Neural crest cell (in vitro differentiated cells): ENCODE measurements around the gene MCAM. TPM values are rescaled to one million over a fixed set of nuclear protein-coding genes. Genes with fewer than 3 reads are reported as not detected.

ENCODE experiments used
- DNase-seq: peaks from one replicate; pipeline ENCODE4 v3.0.0; 2021; ENCODE audit warnings: low read depth, mixed read lengths, low spot score
- H3K27ac Mint-ChIP-seq: one replicate; pipeline ENCODE4 v1.8.0; 2021; ENCODE audit warnings: mild to moderate bottlenecking, mixed read lengths; ENCODE audit not compliant: unreplicated experiment
- H3K27me3 Mint-ChIP-seq: 2 replicates; pipeline ENCODE4 v1.8.0; 2021; ENCODE audit warnings: low read depth, mild to moderate bottlenecking, mixed read lengths
- H3K36me3 Mint-ChIP-seq: 2 replicates; pipeline ENCODE4 v1.8.0; 2021; ENCODE audit warnings: low read depth, mild to moderate bottlenecking, mixed read lengths
- H3K4me1 Mint-ChIP-seq: 2 replicates; pipeline ENCODE4 v1.8.0; 2021; ENCODE audit warnings: mixed read lengths
- H3K4me3 Mint-ChIP-seq: one replicate; pipeline ENCODE4 v1.8.0; 2021; ENCODE audit warnings: mild to moderate bottlenecking, mixed read lengths
- H3K9me3 Mint-ChIP-seq: 2 replicates; pipeline ENCODE4 v1.8.0; 2021; ENCODE audit warnings: mixed read lengths
- CTCF ChIP-seq: fragments of 200-600 bp; sonication (generic); conservative IDR thresholded peaks from 2 replicates; pipeline ENCODE4 v1.5.0; 2021; ENCODE audit warnings: antibody characterized with exemption, mild to moderate bottlenecking
- total RNA-seq: library from RNA; stranded (reverse); gene quantifications from 2 replicates; pipeline ENCODE4 v1.2.1, GENCODE V29; 2021

MCAM gene
- total RNA-seq, 1 donor from 2014 or later, result 66.7 TPM

GRCh38 chr11:119361941-119362725, 45.2 kb upstream of the MCAM start:
- TF ChIP-seq CTCF, result no peak
- Mint-ChIP-seq H3K9me3 (no peaks in the 10 kb centered on the region), H3K36me3 (no peaks in the 10 kb centered on the region), H3K27ac (no peak overlapping the region), H3K4me1 (peaks cover 31% of the 10 kb centered on the region), H3K4me3 (peak overlapping the region; percentile 63), H3K27me3 (peaks cover 48% of the 10 kb centered on the region)
- DNase-seq, result no peak

DNA sequence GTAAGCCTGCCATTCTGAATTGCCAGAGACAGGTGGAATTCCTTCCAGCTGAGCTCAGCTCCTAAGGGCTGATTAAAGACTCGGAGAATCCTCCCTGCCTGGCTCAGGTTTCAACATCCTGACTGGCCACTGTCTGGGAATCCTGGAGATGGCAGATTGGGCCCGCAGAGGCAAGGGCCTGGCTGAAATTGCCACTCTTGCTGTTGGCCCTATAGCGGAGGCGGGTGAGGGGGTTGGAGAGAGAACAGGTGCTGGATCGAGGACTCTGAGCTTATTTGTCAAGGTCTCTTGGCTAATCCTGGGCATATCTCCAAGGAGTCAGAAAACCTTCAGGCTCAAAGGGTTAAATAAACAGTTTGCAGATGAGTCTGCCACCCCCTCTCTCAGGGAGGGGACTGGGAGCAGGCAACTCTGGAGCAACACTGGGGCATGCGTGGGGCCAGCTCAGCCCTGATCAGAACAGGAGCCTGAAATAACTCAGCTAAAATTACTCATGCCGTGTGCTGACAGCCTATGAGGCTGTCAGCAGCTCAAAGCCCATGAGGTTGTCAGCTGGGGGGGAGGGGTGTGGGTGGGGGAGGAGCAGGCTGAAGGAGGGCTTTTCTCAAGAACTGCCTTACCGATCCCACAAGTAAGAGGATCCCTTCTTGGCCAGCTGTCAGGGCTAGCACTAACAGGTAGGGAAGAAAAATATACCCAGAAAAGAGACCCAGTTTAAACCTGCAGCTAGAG, 44.3 kb upstream of the MCAM start:
- Mint-ChIP-seq H3K27ac (no peak overlapping the region), H3K27me3 (peaks cover 46% of the 10 kb centered on the region)

GRCh38 chr11:119359365-119360214, 42.7 kb upstream of the MCAM start:
- H3K36me3 Mint-ChIP-seq, result no peaks in the 10 kb centered on the region
- no peak overlapping the region for H3K27ac Mint-ChIP-seq
- TF ChIP-seq CTCF, result no peak
- DNase-seq, result no peak
- no peaks in the 10 kb centered on the region for H3K9me3 Mint-ChIP-seq
- H3K27me3 Mint-ChIP-seq, result peaks cover 34% of the 10 kb centered on the region
- H3K4me3 Mint-ChIP-seq, result peak overlapping the region; percentile 27
- H3K4me1 Mint-ChIP-seq, result peaks cover 41% of the 10 kb centered on the region

More for the DNA sequence above, 44.3 kb upstream of the MCAM start:
- DNase-seq, result no peak
- H3K9me3 Mint-ChIP-seq, result no peaks in the 10 kb centered on the region
- peaks cover 37% of the 10 kb centered on the region for H3K4me1 Mint-ChIP-seq
- TF ChIP-seq CTCF, result no peak
- peak overlapping the region; percentile 63 for H3K4me3 Mint-ChIP-seq
- no peaks in the 10 kb centered on the region for H3K36me3 Mint-ChIP-seq

DNA sequence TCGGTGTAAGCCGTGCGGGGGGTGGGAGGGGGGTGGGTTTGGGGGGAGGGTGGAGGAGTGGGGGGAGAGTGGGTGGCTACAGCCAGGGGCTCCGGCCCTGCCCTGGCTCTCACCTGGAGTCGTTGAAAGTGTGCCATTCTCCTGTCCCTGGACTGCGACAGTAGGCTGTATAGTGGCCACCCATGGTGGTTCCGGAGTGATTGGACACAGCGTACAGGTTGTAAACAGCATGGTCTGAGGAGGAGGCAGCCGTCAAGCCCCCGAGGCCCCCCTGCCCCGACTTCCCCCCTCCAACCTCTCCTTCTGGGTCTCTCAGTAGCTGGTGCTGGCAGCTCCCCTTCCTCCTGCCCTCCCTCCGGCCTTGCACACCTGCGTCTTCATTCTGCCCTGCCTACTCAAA, 40.1 kb upstream of the MCAM start:
- H3K36me3 Mint-ChIP-seq, result no peaks in the 10 kb centered on the region
- DNase-seq, result no peak
- H3K27ac Mint-ChIP-seq, result no peak overlapping the region
- peaks cover 46% of the 10 kb centered on the region for H3K4me1 Mint-ChIP-seq
- peaks cover 19% of the 10 kb centered on the region for H3K27me3 Mint-ChIP-seq
- H3K4me3 Mint-ChIP-seq, result peak overlapping the region; percentile 73
- TF ChIP-seq CTCF, result no peak
- no peaks in the 10 kb centered on the region for H3K9me3 Mint-ChIP-seq

DNA sequence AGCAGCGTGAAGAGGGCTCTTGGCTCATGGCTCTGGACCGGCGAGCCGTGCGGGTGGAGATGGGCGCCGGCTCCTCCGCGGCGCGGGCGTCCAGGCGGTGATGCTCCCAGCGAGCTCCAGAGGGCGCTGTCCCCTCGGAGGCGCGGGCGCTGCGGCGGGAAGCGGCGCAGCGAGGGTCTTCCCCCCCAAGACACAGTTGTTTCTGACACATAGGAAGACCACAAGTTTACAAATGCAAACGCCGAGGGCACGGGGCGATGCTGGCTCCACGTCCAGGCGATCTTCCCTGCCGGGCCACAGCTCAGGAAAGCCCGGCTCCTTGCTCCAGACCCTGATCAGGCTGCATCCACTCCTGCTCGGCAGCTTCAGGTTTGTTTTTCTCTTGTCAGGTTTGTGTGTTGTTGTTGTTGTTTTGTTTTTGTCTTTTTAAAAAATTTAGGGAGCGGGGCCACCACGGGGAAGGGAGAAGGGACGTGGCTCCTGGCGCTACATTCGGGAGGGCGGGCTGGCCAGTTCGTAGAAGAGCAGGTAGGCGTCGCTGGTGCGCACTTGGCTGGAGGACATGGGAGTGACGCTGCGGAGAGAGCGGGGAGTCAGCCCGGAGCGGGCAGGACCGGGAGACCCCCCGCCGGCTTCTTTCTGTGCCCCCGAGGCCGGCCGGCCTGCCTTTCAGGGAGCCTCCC, 39.6 kb upstream of the MCAM start:
- TF ChIP-seq CTCF, result peak; percentile 99

More for the DNA sequence above, 39.6 kb upstream of the MCAM start:
- DNase-seq, result peak; percentile 85
- Mint-ChIP-seq H3K27me3 (peaks cover 15% of the 10 kb centered on the region), H3K9me3 (no peaks in the 10 kb centered on the region), H3K27ac (peak overlapping the region; percentile 97), H3K4me3 (peak overlapping the region; percentile 95), H3K36me3 (no peaks in the 10 kb centered on the region), H3K4me1 (peaks cover 42% of the 10 kb centered on the region)
